HCT116 (cell line): ENCODE data around the gene MRE11. TPM values are rescaled to one million over a fixed set of nuclear protein-coding genes. Genes with fewer than 3 reads are reported as not detected.

Experiments
- ATAC-seq: fragments of 200-7000 bp; cut with Tn5 transposase; 2 replicates; pipeline ENCODE4 v1.9.1; 2020; ENCODE audit warnings: mild to moderate bottlenecking, moderate library complexity
- BruUV-seq: library from RNA; stranded (reverse); fragments of 400-500 nt; replicated peaks from 2 replicates; lab custom pipeline; 2021; lab: Mats Ljungman, UMichigan
- CTCF ChIA-PET: fragments of 300-600 bp; sonication (Branson Sonifier 250); formaldehyde crosslinking; loops from one replicate; lab custom pipeline; 2021; ENCODE audit warnings: antibody characterized with exemption; lab: Charles Lee
- POLR2A ChIA-PET: fragments of 300-600, 350-600 bp; sonication (Branson Sonifier 250); formaldehyde crosslinking; loops from one replicate; lab custom pipeline; 2021; ENCODE audit warnings: antibody characterized with exemption; lab: Charles Lee
- RAD21 ChIA-PET, 2 experiments: fragments of 300-600 bp; sonication (Branson Sonifier 250); formaldehyde crosslinking; loops; one replicate each; lab custom pipeline; 2023; ENCODE audit warnings: low total read pairs in 2 of 2; ENCODE audit not compliant: uncharacterized antibody in 2 of 2, unreplicated experiment in 2 of 2, low non-redundant PET in 1 of 2; lab: Charles Lee
- DNase-seq: peaks from one replicate; pipeline ENCODE4 v3.0.0-alpha.2; 2010; ENCODE audit warnings: low read depth, low spot score
- H2AFZ ChIP-seq: fragments of 200-600 bp; shearing (Covaris generic), sonication (generic); 2 replicates; pipeline ENCODE4 v1.6.1; 2017; ENCODE audit warnings: low read depth, mixed run types, mixed read lengths, antibody characterized with exemption, low read length; ENCODE audit not compliant: poor library complexity, severe bottlenecking
- H3K27ac ChIP-seq: 2 replicates; pipeline ENCODE4 v1.5.1; 2012; ENCODE audit warnings: low read depth, low read length
- H3K27me3 ChIP-seq: fragments of 200-600 bp; sonication (generic); 2 replicates; pipeline ENCODE4 v1.6.1; 2016; ENCODE audit warnings: mixed run types, low read length, mixed read lengths; ENCODE audit not compliant: insufficient read depth
- H3K36me3 ChIP-seq, 2 experiments: fragments of 200-500 bp in 1 of 2; fragments of 200-600 bp in 1 of 2; sonication (Bioruptor generic) in 1 of 2; sonication (generic) in 1 of 2; 2 replicates each; pipeline versions ENCODE4 v1.5.1 to v1.6.1; 2014 to 2016; ENCODE audit warnings: low read length in 2 of 2, inconsistent platforms in 1 of 2, mixed read lengths in 1 of 2, mixed run types in 1 of 2; ENCODE audit not compliant: insufficient read depth in 2 of 2, control insufficient read depth in 1 of 2
- H3K4me1 ChIP-seq, 2 experiments: fragments of 200-600 bp in 1 of 2; sonication (generic) in 1 of 2; 2 replicates each; pipeline versions ENCODE4 v1.5.1 to v1.6.1; 2012 to 2017; ENCODE audit warnings: low read length in 2 of 2, inconsistent platforms in 1 of 2, mild to moderate bottlenecking in 1 of 2, mixed read lengths in 1 of 2, mixed run types in 1 of 2, moderate library complexity in 1 of 2; ENCODE audit not compliant: insufficient read depth in 2 of 2, control insufficient read depth in 1 of 2
- H3K4me2 ChIP-seq: fragments of 200-600 bp; sonication (generic); 2 replicates; pipeline ENCODE4 v1.6.1; 2017; ENCODE audit warnings: mixed run types, low read length, mixed read lengths
- H3K4me3 ChIP-seq, 2 experiments: fragments of 200-600 bp in 1 of 2; sonication (generic) in 1 of 2; replicated peaks in 1 of 2; 2 replicates each; pipeline ENCODE4 v1.5.1; 2011 to 2016; ENCODE audit warnings: low read length in 2 of 2, control low read depth in 1 of 2, low read depth in 1 of 2, mild to moderate bottlenecking in 1 of 2, mixed read lengths in 1 of 2, mixed run types in 1 of 2
- H3K79me2 ChIP-seq: fragments of 200-600 bp; sonication (generic); 2 replicates; pipeline ENCODE4 v1.6.1; 2017; ENCODE audit warnings: mild to moderate bottlenecking, mixed run types, low read length, moderate library complexity, mixed read lengths; ENCODE audit not compliant: insufficient read depth
- H3K9ac ChIP-seq: fragments of 200-600 bp; sonication (generic); 2 replicates; pipeline ENCODE4 v1.6.1; 2016; ENCODE audit warnings: low read length, mixed read lengths
- H3K9me2 ChIP-seq: fragments of 200-600 bp; sonication (generic), shearing (Covaris generic); 2 replicates; pipeline ENCODE4 v1.6.1; 2017; ENCODE audit warnings: mixed run types, mild to moderate bottlenecking, moderate library complexity; ENCODE audit not compliant: insufficient read depth
- H3K9me3 ChIP-seq, 2 experiments: fragments of 200-500 bp in 1 of 2; fragments of 200-600 bp in 1 of 2; sonication (Bioruptor generic) in 1 of 2; sonication (generic) in 1 of 2; 2 replicates each; pipeline ENCODE4 v1.6.1; 2014 to 2017; ENCODE audit warnings: low read length in 2 of 2, mixed read lengths in 2 of 2, inconsistent platforms in 1 of 2, low read depth in 1 of 2, mild to moderate bottlenecking in 1 of 2, mixed run types in 1 of 2, moderate library complexity in 1 of 2; ENCODE audit not compliant: control insufficient read depth in 1 of 2, insufficient read depth in 1 of 2
- H4K20me1 ChIP-seq: fragments of 200-600 bp; sonication (generic), shearing (Covaris generic); 2 replicates; pipeline ENCODE4 v1.6.1; 2017; ENCODE audit warnings: mixed run types, mild to moderate bottlenecking, moderate library complexity; ENCODE audit not compliant: insufficient read depth
- CBX3 ChIP-seq: IDR thresholded peaks from 2 replicates; pipeline ENCODE4 v1.6.1; 2012; ENCODE audit warnings: low read depth
- CEBPB ChIP-seq: IDR thresholded peaks from 2 replicates; pipeline ENCODE4 v1.6.1; 2012; ENCODE audit warnings: low read depth
- EGR1 ChIP-seq: IDR thresholded peaks from 2 replicates; pipeline ENCODE4 v1.6.1; 2012; ENCODE audit warnings: low read depth
- ELF1 ChIP-seq: IDR thresholded peaks from 2 replicates; pipeline ENCODE4 v1.6.1; 2012; ENCODE audit warnings: low read depth, borderline replicate concordance
- EZH2 ChIP-seq: fragments of 200-600 bp; sonication (generic); IDR thresholded peaks from 2 replicates; pipeline ENCODE4 v1.6.1; 2017; ENCODE audit warnings: antibody characterized with exemption, mixed run types
- MAX ChIP-seq: IDR thresholded peaks from 2 replicates; pipeline ENCODE4 v1.6.1; 2012
- POLR2AphosphoS5 ChIP-seq: IDR thresholded peaks from 2 replicates; pipeline ENCODE4 v1.6.1; 2011; ENCODE audit warnings: mild to moderate bottlenecking, low read depth, low read length, moderate library complexity
- REST ChIP-seq: IDR thresholded peaks from 2 replicates; pipeline ENCODE4 v1.6.1; 2012; ENCODE audit warnings: low read depth
- SIN3A ChIP-seq: IDR thresholded peaks from 2 replicates; pipeline ENCODE4 v1.6.1; 2012; ENCODE audit warnings: low read depth
- SP1 ChIP-seq: IDR thresholded peaks from 2 replicates; pipeline ENCODE4 v1.6.1; 2012; ENCODE audit warnings: low read depth
- SRF ChIP-seq: IDR thresholded peaks from 2 replicates; pipeline ENCODE4 v1.6.1; 2012; ENCODE audit warnings: low read depth
- YY1 ChIP-seq: IDR thresholded peaks from 2 replicates; pipeline ENCODE4 v1.6.1; 2011; ENCODE audit warnings: low read length, low read depth, moderate library complexity, mild to moderate bottlenecking; ENCODE audit not compliant: insufficient replicate concordance; ENCODE audit errors: extremely low read depth
- ZBTB33 ChIP-seq: IDR thresholded peaks from 2 replicates; pipeline ENCODE4 v1.6.1; 2011; ENCODE audit warnings: mild to moderate bottlenecking, low read length, moderate library complexity; ENCODE audit not compliant: insufficient replicate concordance; ENCODE audit errors: extremely low read depth
- ZFX ChIP-seq: fragments of 450-650 bp; IDR thresholded peaks from 2 replicates; pipeline ENCODE4 v1.6.1; 2017
- intact Hi-C: fragments of 100-400 bp; cut with micrococcal nuclease; formaldehyde crosslinking; loops from 2 replicates; pipeline ENCODE4 v1.10.0; 2022
- total RNA-seq: library from RNA; stranded (reverse); gene quantifications from one replicate; pipeline ENCODE4 v1.2.1, GENCODE V29; 2021; ENCODE audit not compliant: unreplicated experiment

Gene MRE11
- total RNA-seq, 1 experiment from 2014 or later: 20.6 TPM

- H3K9ac ChIP-seq: no peak within 1 kb of the TSS
- no TSS peak for BruUV-seq
- H3K4me1 ChIP-seq: no peaks in the 10 kb centered on the region
- ChIA-PET CTCF (no interaction called here), RAD21 (no interaction called here), POLR2A (no interaction called here)
- H3K9me2 ChIP-seq: no peaks in the 10 kb centered on the region
- intact Hi-C loops: no loop called here
- ATAC-seq (no peak), DNase-seq (no peak)
- H3K4me2 ChIP-seq: no peak within 1 kb of the TSS
- TF ChIP-seq MAX (no peak), SP1 (no peak), CEBPB (no peak), ELF1 (no peak), EGR1 (no peak), REST (no peak), SIN3A (no peak), CBX3 (no peak), POLR2AphosphoS5 (no peak), SRF (no peak), YY1 (no peak), ZFX (no peak), ZBTB33 (no peak), EZH2 (no peak)
- H3K4me3 ChIP-seq: no peak within 1 kb of the TSS
- H3K79me2 ChIP-seq: no peaks in the 10 kb centered on the region
- H3K9me3 ChIP-seq: no peaks in the 10 kb centered on the region
- H3K36me3 ChIP-seq: no peaks in the 10 kb centered on the region
- H4K20me1 ChIP-seq: no peaks in the 10 kb centered on the region
- no peak within 1 kb of the TSS for H3K27ac ChIP-seq
- H3K27me3 ChIP-seq: no peaks in the 10 kb centered on the region
- H2AFZ ChIP-seq: no peak within 1 kb of the TSS
These were observed 92.5 kb downstream of the MRE11 start, which contains the start of gene GPR83 for GRCh38 chr11:94400839-94401772. GPR83 (minus strand) TSS chr11:94401419; CDS start chr11:94401247, 172 bp downstream.
